Endothelial cell of umbilical vein (primary cell): ENCODE results near the gene ARMH3. TPM values are rescaled to one million over a fixed set of nuclear protein-coding genes. Genes with fewer than 3 reads are reported as not detected.

ENCODE experiments used
- BruUV-seq: library from RNA; stranded (reverse); fragments of 400-500 nt; replicated peaks from 2 replicates; lab custom pipeline; 2021; lab: Mats Ljungman, UMichigan
- CTCF ChIA-PET: fragments of 300-600, 350-600 bp; sonication (Branson Sonifier 250); formaldehyde crosslinking; loops from one replicate; lab custom pipeline; 2021; ENCODE audit warnings: antibody characterized with exemption, inconsistent platforms; lab: Charles Lee
- POLR2A ChIA-PET: fragments of 300-600, 350-600 bp; sonication (Branson Sonifier 250); formaldehyde crosslinking; loops from one replicate; lab custom pipeline; 2021; ENCODE audit warnings: antibody characterized with exemption, inconsistent platforms; lab: Charles Lee
- DNase-seq: peaks from one replicate; pipeline ENCODE4 v3.0.0-alpha.2; 2011; ENCODE audit warnings: low read depth, low spot score
- FAIRE-seq: peaks from 2 replicates; lab custom pipeline; 2011; peaks lifted over from hg19 to GRCh38; lab: Jason Lieb, UNC
- H2AFZ ChIP-seq: 2 replicates; pipeline ENCODE4 v1.6.0; 2012; ENCODE audit warnings: low read depth, low read length, control low read depth, inconsistent platforms
- H3K27ac ChIP-seq: 2 replicates; pipeline ENCODE4 v1.5.1; 2011; ENCODE audit warnings: low read depth, mild to moderate bottlenecking, control low read depth, low read length, moderate library complexity; ENCODE audit not compliant: insufficient read depth
- H3K27me3 ChIP-seq, 2 experiments: 2 replicates each; pipeline versions ENCODE4 v1.6.0 to v1.6.1; 2011; ENCODE audit warnings: low read length in 2 of 2, mixed read lengths in 1 of 2; ENCODE audit not compliant: control insufficient read depth in 2 of 2, insufficient read depth in 2 of 2
- H3K36me3 ChIP-seq, 2 experiments: 2 replicates in 1 of 2; 3 replicates in 1 of 2; pipeline ENCODE4 v1.5.1; 2011; ENCODE audit warnings: low read length in 2 of 2, mild to moderate bottlenecking in 1 of 2, moderate library complexity in 1 of 2; ENCODE audit not compliant: control insufficient read depth in 2 of 2, insufficient read depth in 2 of 2; ENCODE audit errors: extremely low read depth in 1 of 2
- H3K4me1 ChIP-seq: 3 replicates; pipeline ENCODE4 v1.5.1; 2011; ENCODE audit warnings: mild to moderate bottlenecking, low read length; ENCODE audit not compliant: control insufficient read depth, insufficient read depth; ENCODE audit errors: extremely low read depth
- H3K4me2 ChIP-seq: 2 replicates; pipeline ENCODE4 v1.6.1; 2011; ENCODE audit warnings: low read length, control low read depth, mixed read lengths; ENCODE audit not compliant: insufficient read depth
- H3K4me3 ChIP-seq, 3 experiments: fragments of 200-600 bp in 1 of 3; sonication (generic), shearing (Covaris generic) in 1 of 3; replicated peaks in 1 of 3; 2 replicates each; pipeline ENCODE4 v1.5.1; 2011 to 2016; ENCODE audit warnings: control low read depth in 3 of 3, low read length in 3 of 3, mild to moderate bottlenecking in 2 of 3, inconsistent platforms in 1 of 3, low read depth in 1 of 3, moderate library complexity in 1 of 3; ENCODE audit not compliant: insufficient read depth in 1 of 3
- H3K79me2 ChIP-seq: 2 replicates; pipeline ENCODE4 v1.6.0; 2012; ENCODE audit warnings: low read length, inconsistent platforms; ENCODE audit not compliant: control insufficient read depth, insufficient read depth
- H3K9ac ChIP-seq: replicated peaks from 2 replicates; pipeline ENCODE3; 2011; ENCODE audit warnings: low read length, control low read depth; ENCODE audit not compliant: insufficient read depth; ENCODE audit errors: extremely low read depth
- H3K9me1 ChIP-seq: replicated peaks from 3 replicates; pipeline ENCODE4 v1.6.0; 2011; ENCODE audit warnings: mild to moderate bottlenecking, low read length; ENCODE audit not compliant: control insufficient read depth, insufficient read depth; ENCODE audit errors: extremely low read depth
- H3K9me3 ChIP-seq: replicated peaks from 2 replicates; pipeline ENCODE4 v1.5.1; 2012; ENCODE audit warnings: low read length, inconsistent platforms; ENCODE audit not compliant: control insufficient read depth, insufficient read depth
- H4K20me1 ChIP-seq: replicated peaks from 2 replicates; pipeline ENCODE3; 2011; ENCODE audit warnings: mild to moderate bottlenecking, low read length; ENCODE audit not compliant: control insufficient read depth, insufficient read depth; ENCODE audit errors: extremely low read depth
- EZH2 ChIP-seq: IDR thresholded peaks from 2 replicates; pipeline ENCODE4 v1.6.1; 2012; ENCODE audit warnings: borderline replicate concordance, low read depth, mild to moderate bottlenecking, moderate library complexity, low read length, inconsistent platforms; ENCODE audit not compliant: severe bottlenecking
- FOS ChIP-seq: IDR thresholded peaks from 2 replicates; pipeline ENCODE4 v1.6.1; 2011; ENCODE audit warnings: mild to moderate bottlenecking, low read length, moderate library complexity, borderline replicate concordance; ENCODE audit not compliant: insufficient read depth
- GATA2 ChIP-seq: IDR thresholded peaks from 2 replicates; pipeline ENCODE4 v1.7.0; 2011; ENCODE audit warnings: low read depth, mild to moderate bottlenecking, moderate library complexity, mixed read lengths, low read length; ENCODE audit not compliant: insufficient read length, insufficient read depth
- JUN ChIP-seq: IDR thresholded peaks from 2 replicates; pipeline ENCODE4 v1.6.1; 2011; ENCODE audit warnings: borderline replicate concordance, low read depth; ENCODE audit not compliant: insufficient read length, insufficient read depth
- MAX ChIP-seq: IDR thresholded peaks from 2 replicates; pipeline ENCODE4 v1.6.1; 2011; ENCODE audit not compliant: insufficient read depth, insufficient read length
- MYC ChIP-seq: IDR thresholded peaks from one replicate; pipeline ENCODE4 v1.6.1; 2011; ENCODE audit warnings: mild to moderate bottlenecking, low read depth, low read length
- POLR2A ChIP-seq: IDR thresholded peaks from 2 replicates; pipeline ENCODE4 v1.6.1; 2012; ENCODE audit warnings: low read depth, mild to moderate bottlenecking, control low read depth, low read length
- POLR2AphosphoS5 ChIP-seq: IDR thresholded peaks from 2 replicates; pipeline ENCODE4 v1.6.1; 2012; ENCODE audit warnings: low read depth, mild to moderate bottlenecking, control low read depth, low read length, moderate library complexity; ENCODE audit not compliant: insufficient read depth
- dilution Hi-C: fragments of 300-500 bp; cut with MboI; formaldehyde crosslinking; loops from one replicate; pipeline ENCODE4 v1.15.0; 2019; ENCODE audit warnings: low sequenced_read_pairs; ENCODE audit not compliant: extremely low pct_ligation_motif_present
- intact Hi-C: fragments of 100-400 bp; cut with micrococcal nuclease; formaldehyde crosslinking; loops from one replicate; pipeline ENCODE4 v1.10.0; 2022
- polyA plus RNA-seq, 4 experiments: library from polyadenylated mRNA; depleted of rRNA in 3 of 4; stranded (reverse) in 3 of 4; unstranded in 1 of 4; fragments of >200 nt; gene quantifications; 2 replicates each; pipeline versions ENCODE4 v1.2.1 to v1.2.3, GENCODE V29; 2011 to 2012; ENCODE audit warnings: missing spikeins in 1 of 4
- total RNA-seq: library from RNA; stranded (reverse); gene quantifications from 2 replicates; pipeline ENCODE4 v1.2.3, GENCODE V29; 2021
- TF ChIP-seq, protein P1 (sequence below), 2 donors: IDR thresholded peaks; 1 replicate in 1 of 2; 2 replicates in 1 of 2; pipeline ENCODE4 v1.5.1; 2011; ENCODE audit warnings: low read length in 2 of 2, mild to moderate bottlenecking in 2 of 2, moderate library complexity in 2 of 2, control low read depth in 1 of 2, inconsistent platforms in 1 of 2, low read depth in 1 of 2; ENCODE audit not compliant: insufficient read depth in 1 of 2; ENCODE audit errors: extremely low read depth in 1 of 2

Gene ARMH3
- total and polyA plus RNA-seq, 2 donors (not counting 3 experiments of a cell fraction or from before 2014, with no cell fraction given), result 13.1 to 17.6 TPM

GRCh38 chr10:101997803-101998202 lies 58.2 kb downstream of the ARMH3 start:
- no peaks in the 10 kb centered on the region for H3K27me3 ChIP-seq
- no peak overlapping the region for H3K4me3 ChIP-seq
- H3K4me2 ChIP-seq, result no peak overlapping the region
- no TSS peak for BruUV-seq
- no peaks in the 10 kb centered on the region for H4K20me1 ChIP-seq
- CTCF ChIA-PET, result interaction anchor here (1.1 to 7.0 kb wide), 6 partner anchors 11 to 157 kb away, joined by 4 to 83 read pairs (median 29); no protein-coding TSS in a partner anchor
- no peak overlapping the region for H3K27ac ChIP-seq
- dilution Hi-C loops, result loop anchor here (25.0 kb wide), 1 partner anchor 111 kb away; no protein-coding TSS in a partner anchor
- H3K79me2 ChIP-seq, result no peaks in the 10 kb centered on the region
- H3K9me3 ChIP-seq, result no peaks in the 10 kb centered on the region
- POLR2A ChIA-PET, result no interaction called here
- intact Hi-C loops, result loop anchor here (5.0 kb wide), 1 partner anchor 61 kb away; no protein-coding TSS in a partner anchor
- no peak overlapping the region for H3K9ac ChIP-seq
- FAIRE-seq (no peak), DNase-seq (peak; percentile 28)
- no peak overlapping the region for H2AFZ ChIP-seq
- H3K4me1 ChIP-seq, result peaks cover 11% of the 10 kb centered on the region
- H3K36me3 ChIP-seq, result peaks cover 0 to 4% of the 10 kb centered on the region in 2 experiments
- H3K9me1 ChIP-seq, result no peaks in the 10 kb centered on the region
- TF ChIP-seq POLR2A (no peak), GATA2 (no peak), EZH2 (no peak), JUN (no peak), FOS (no peak), MYC (no peak), POLR2AphosphoS5 (no peak), MAX (no peak)
- TF ChIP-seq, protein P1, sequence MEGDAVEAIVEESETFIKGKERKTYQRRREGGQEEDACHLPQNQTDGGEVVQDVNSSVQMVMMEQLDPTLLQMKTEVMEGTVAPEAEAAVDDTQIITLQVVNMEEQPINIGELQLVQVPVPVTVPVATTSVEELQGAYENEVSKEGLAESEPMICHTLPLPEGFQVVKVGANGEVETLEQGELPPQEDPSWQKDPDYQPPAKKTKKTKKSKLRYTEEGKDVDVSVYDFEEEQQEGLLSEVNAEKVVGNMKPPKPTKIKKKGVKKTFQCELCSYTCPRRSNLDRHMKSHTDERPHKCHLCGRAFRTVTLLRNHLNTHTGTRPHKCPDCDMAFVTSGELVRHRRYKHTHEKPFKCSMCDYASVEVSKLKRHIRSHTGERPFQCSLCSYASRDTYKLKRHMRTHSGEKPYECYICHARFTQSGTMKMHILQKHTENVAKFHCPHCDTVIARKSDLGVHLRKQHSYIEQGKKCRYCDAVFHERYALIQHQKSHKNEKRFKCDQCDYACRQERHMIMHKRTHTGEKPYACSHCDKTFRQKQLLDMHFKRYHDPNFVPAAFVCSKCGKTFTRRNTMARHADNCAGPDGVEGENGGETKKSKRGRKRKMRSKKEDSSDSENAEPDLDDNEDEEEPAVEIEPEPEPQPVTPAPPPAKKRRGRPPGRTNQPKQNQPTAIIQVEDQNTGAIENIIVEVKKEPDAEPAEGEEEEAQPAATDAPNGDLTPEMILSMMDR (IDR thresholded peaks at IDR 0.05; ENCODE audit: extremely low read depth in 1 of 2, insufficient read depth in 1 of 2, low read depth in 1 of 2, low read length in 2 of 2), result no peak
